ENCODE data around the gene IFT57.

The IFT57 gene

DNA sequence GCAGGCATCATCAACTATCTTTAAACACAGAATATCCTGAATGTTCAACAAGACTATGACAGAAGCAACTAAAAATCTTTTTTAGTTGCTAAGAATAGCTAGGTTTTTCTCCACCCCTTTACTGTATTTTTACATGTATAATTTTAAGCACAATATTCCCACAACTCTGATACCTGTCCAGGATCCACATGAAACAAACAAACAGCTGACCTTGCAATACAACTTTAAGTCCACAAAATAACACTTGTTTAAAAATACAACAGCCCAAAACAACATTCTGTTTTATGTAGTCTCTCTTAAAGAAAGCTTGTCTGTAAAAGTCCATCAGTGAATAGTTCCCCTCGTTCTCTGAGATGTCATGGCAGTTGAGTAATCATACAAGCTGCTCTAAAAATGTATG lies 41.1 kb downstream of the IFT57 start:
- Histone ChIP-seq H3K4me1 (ENCODE audit: low read length) (no peaks in the 10 kb centered on the region), H3K27ac (ENCODE audit: low read length) (no peak overlapping the region)

DNA sequence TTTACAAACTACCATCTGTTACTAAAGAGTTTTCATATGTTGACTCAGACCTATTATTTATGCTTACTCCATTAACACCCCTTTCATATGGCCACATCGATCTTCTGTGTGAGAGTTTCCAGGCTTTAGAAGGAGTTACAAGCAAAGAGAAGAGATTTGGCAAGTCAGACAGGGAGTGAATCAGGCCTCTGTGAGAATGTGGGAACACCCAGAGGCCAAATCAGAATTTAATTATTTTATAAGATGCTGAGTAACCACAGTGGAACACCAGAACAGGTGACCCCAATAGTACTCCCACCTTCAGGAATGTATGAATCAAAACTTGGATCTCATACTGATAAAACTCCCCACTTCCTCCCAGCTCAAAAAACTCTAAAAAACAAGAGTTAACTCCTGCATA lies 42.0 kb downstream of the IFT57 start:
- Histone ChIP-seq H3K36me3 (replicated peaks; ENCODE audit: insufficient read depth, low read length) (no peaks in the 10 kb centered on the region), H3F3A (ENCODE audit: insufficient read depth, low read length) (no peaks in the 10 kb centered on the region), H3K9me3 (replicated peaks; ENCODE audit: insufficient read depth, low read length) (no peaks in the 10 kb centered on the region), H3K4me2 (ENCODE audit: low read depth, low read length) (no peak overlapping the region), H4K20me1 (ENCODE audit: insufficient read depth, low read length) (no peaks in the 10 kb centered on the region), H2AFZ (ENCODE audit: low read length) (no peak overlapping the region), H3K9me2 (replicated peaks; ENCODE audit: insufficient read depth, low read length) (no peaks in the 10 kb centered on the region), H3K27me3 (replicated peaks; ENCODE audit: insufficient read depth, low read length) (no peaks in the 10 kb centered on the region), H3K27ac (ENCODE audit: low read length) (no peak overlapping the region), H3K79me2 (ENCODE audit: low read length) (no peaks in the 10 kb centered on the region), H3K4me1 (ENCODE audit: low read length) (no peaks in the 10 kb centered on the region), H3K4me3 (ENCODE audit: low read length) (no peak overlapping the region), H3K9ac (ENCODE audit: low read length) (no peak overlapping the region)
- no peak for DNase-seq
- TF ChIP-seq EZH2 (optimal IDR thresholded peaks at IDR 0.05; ENCODE audit: low read depth, low read length) (no peak), EZH2phosphoT487 (IDR thresholded peaks at IDR 0.05; ENCODE audit: low read length) (no peak)
- TF ChIP-seq, protein P1, sequence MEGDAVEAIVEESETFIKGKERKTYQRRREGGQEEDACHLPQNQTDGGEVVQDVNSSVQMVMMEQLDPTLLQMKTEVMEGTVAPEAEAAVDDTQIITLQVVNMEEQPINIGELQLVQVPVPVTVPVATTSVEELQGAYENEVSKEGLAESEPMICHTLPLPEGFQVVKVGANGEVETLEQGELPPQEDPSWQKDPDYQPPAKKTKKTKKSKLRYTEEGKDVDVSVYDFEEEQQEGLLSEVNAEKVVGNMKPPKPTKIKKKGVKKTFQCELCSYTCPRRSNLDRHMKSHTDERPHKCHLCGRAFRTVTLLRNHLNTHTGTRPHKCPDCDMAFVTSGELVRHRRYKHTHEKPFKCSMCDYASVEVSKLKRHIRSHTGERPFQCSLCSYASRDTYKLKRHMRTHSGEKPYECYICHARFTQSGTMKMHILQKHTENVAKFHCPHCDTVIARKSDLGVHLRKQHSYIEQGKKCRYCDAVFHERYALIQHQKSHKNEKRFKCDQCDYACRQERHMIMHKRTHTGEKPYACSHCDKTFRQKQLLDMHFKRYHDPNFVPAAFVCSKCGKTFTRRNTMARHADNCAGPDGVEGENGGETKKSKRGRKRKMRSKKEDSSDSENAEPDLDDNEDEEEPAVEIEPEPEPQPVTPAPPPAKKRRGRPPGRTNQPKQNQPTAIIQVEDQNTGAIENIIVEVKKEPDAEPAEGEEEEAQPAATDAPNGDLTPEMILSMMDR (IDR thresholded peaks at IDR 0.05; ENCODE audit: low read length) = no peak

More for the DNA sequence above, 41.1 kb downstream of the IFT57 start:
- TF ChIP-seq EZH2phosphoT487 (IDR thresholded peaks at IDR 0.05; ENCODE audit: low read length) = no peak
- TF ChIP-seq, protein P1 (IDR thresholded peaks at IDR 0.05; ENCODE audit: low read length) = no peak
- no peak for TF ChIP-seq EZH2 (optimal IDR thresholded peaks at IDR 0.05; ENCODE audit: low read depth, low read length)
- Histone ChIP-seq H3F3A (ENCODE audit: insufficient read depth, low read length) (no peaks in the 10 kb centered on the region), H2AFZ (ENCODE audit: low read length) (no peak overlapping the region), H3K9ac (ENCODE audit: low read length) (no peak overlapping the region), H3K4me2 (ENCODE audit: low read depth, low read length) (no peak overlapping the region), H3K9me3 (replicated peaks; ENCODE audit: insufficient read depth, low read length) (no peaks in the 10 kb centered on the region), H3K27me3 (replicated peaks; ENCODE audit: insufficient read depth, low read length) (no peaks in the 10 kb centered on the region), H3K9me2 (replicated peaks; ENCODE audit: insufficient read depth, low read length) (no peaks in the 10 kb centered on the region), H4K20me1 (ENCODE audit: insufficient read depth, low read length) (no peaks in the 10 kb centered on the region), H3K36me3 (replicated peaks; ENCODE audit: insufficient read depth, low read length) (no peaks in the 10 kb centered on the region), H3K4me3 (ENCODE audit: low read length) (no peak overlapping the region), H3K79me2 (ENCODE audit: low read length) (no peaks in the 10 kb centered on the region)
- DNase-seq = no peak

DNA sequence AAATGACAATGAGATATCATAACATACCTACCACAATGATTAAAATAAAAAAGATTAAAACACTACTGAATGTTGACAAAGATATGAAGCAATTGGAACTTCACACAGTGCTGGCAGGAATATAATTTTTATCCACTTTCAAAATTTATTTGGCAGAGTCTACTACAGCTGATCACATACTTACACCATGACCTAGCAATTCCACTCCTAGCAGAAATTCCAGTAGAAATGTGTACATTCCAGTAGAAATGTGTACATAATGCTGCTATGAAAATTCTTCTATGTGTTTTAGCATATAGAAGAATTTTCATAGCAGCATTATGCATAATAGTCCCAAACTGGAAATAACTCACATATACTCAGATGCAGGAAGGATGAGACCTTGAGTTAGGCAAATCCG lies 43.5 kb downstream of the IFT57 start:
- H3K4me3 ChIP-seq (ENCODE audit: low read length) = no peak overlapping the region
- no peaks in the 10 kb centered on the region for H3K27me3 ChIP-seq (replicated peaks; ENCODE audit: insufficient read depth, low read length)
- no peaks in the 10 kb centered on the region for H3K4me1 ChIP-seq (ENCODE audit: low read length)
- H3K36me3 ChIP-seq (replicated peaks; ENCODE audit: insufficient read depth, low read length) = no peaks in the 10 kb centered on the region
- H3K9me2 ChIP-seq (replicated peaks; ENCODE audit: insufficient read depth, low read length) = no peaks in the 10 kb centered on the region
- no peak overlapping the region for H3K27ac ChIP-seq (ENCODE audit: low read length)
- no peak overlapping the region for H2AFZ ChIP-seq (ENCODE audit: low read length)
- no peak overlapping the region for H3K4me2 ChIP-seq (ENCODE audit: low read depth, low read length)
- no peaks in the 10 kb centered on the region for H4K20me1 ChIP-seq (ENCODE audit: insufficient read depth, low read length)
- no peaks in the 10 kb centered on the region for H3K79me2 ChIP-seq (ENCODE audit: low read length)
- H3K9ac ChIP-seq (ENCODE audit: low read length) = no peak overlapping the region
- DNase-seq = no peak
- no peaks in the 10 kb centered on the region for H3F3A ChIP-seq (ENCODE audit: insufficient read depth, low read length)
- TF ChIP-seq EZH2phosphoT487 (IDR thresholded peaks at IDR 0.05; ENCODE audit: low read length) (no peak), EZH2 (optimal IDR thresholded peaks at IDR 0.05; ENCODE audit: low read depth, low read length) (no peak)
- TF ChIP-seq, protein P1 (IDR thresholded peaks at IDR 0.05; ENCODE audit: low read length) = no peak
- H3K9me3 ChIP-seq (replicated peaks; ENCODE audit: insufficient read depth, low read length) = no peaks in the 10 kb centered on the region
